MM.1S (cell line): Measurements from ENCODE around the gene UTP18.
A peak's percentile ranks its signal among the peaks of the same experiment; 100 is the strongest.

Source experiments
- DNase-seq: peaks from one replicate; pipeline ENCODE4 v3.0.0-alpha.2; 2015
- H2AFZ ChIP-seq: fragments of 300-600 bp; sonication (generic); 2 replicates; pipeline ENCODE4 v1.6.0; 2016; ENCODE audit warnings: antibody characterized with exemption, low read length
- H3F3A ChIP-seq: fragments of 300-600 bp; sonication (generic); 2 replicates; pipeline ENCODE4 v1.6.1; 2016; ENCODE audit warnings: mild to moderate bottlenecking, antibody characterized with exemption, low read length, moderate library complexity, mixed read lengths; ENCODE audit not compliant: insufficient read depth
- H3K27ac ChIP-seq: fragments of 300-600 bp; sonication (generic); 2 replicates; pipeline ENCODE4 v1.5.1; 2016; ENCODE audit warnings: mild to moderate bottlenecking, low read length
- H3K27me3 ChIP-seq: fragments of 300-600 bp; sonication (generic); replicated peaks from 2 replicates; pipeline ENCODE4 v1.6.0; 2016; ENCODE audit warnings: low read length; ENCODE audit not compliant: insufficient read depth
- H3K36me3 ChIP-seq: fragments of 300-600 bp; sonication (generic); replicated peaks from 2 replicates; pipeline ENCODE4 v1.6.1; 2016; ENCODE audit warnings: mild to moderate bottlenecking, low read length, mixed read lengths; ENCODE audit not compliant: insufficient read depth
- H3K4me1 ChIP-seq: fragments of 300-600 bp; sonication (generic); 2 replicates; pipeline ENCODE4 v1.6.1; 2016; ENCODE audit warnings: low read length, mixed read lengths
- H3K4me2 ChIP-seq: fragments of 300-600 bp; sonication (generic); 2 replicates; pipeline ENCODE4 v1.6.0; 2016; ENCODE audit warnings: low read depth, low read length
- H3K4me3 ChIP-seq: fragments of 300-600 bp; sonication (generic); 2 replicates; pipeline ENCODE4 v1.5.1; 2016; ENCODE audit warnings: low read length, mixed read lengths
- H3K79me2 ChIP-seq: fragments of 300-600 bp; sonication (generic); 2 replicates; pipeline ENCODE4 v1.6.1; 2016; ENCODE audit warnings: mixed run types, low read length, mixed read lengths
- H3K9ac ChIP-seq: fragments of 300-600 bp; sonication (generic); 2 replicates; pipeline ENCODE4 v1.6.1; 2016; ENCODE audit warnings: low read length, mixed read lengths
- H3K9me2 ChIP-seq: fragments of 300-600 bp; sonication (generic); replicated peaks from 2 replicates; pipeline ENCODE4 v1.6.1; 2016; ENCODE audit warnings: mild to moderate bottlenecking, low read length, mixed read lengths; ENCODE audit not compliant: insufficient read depth
- H3K9me3 ChIP-seq: fragments of 300-600 bp; sonication (generic); replicated peaks from 2 replicates; pipeline ENCODE4 v1.6.1; 2016; ENCODE audit warnings: mild to moderate bottlenecking, low read length, mixed read lengths; ENCODE audit not compliant: insufficient read depth
- H4K20me1 ChIP-seq: fragments of 300-600 bp; sonication (generic); 2 replicates; pipeline ENCODE4 v1.6.1; 2016; ENCODE audit warnings: mild to moderate bottlenecking, low read length, moderate library complexity, mixed read lengths; ENCODE audit not compliant: insufficient read depth
- EZH2 ChIP-seq: fragments of 300-600 bp; sonication (generic); optimal IDR thresholded peaks from 2 replicates; pipeline ENCODE3; 2017; ENCODE audit warnings: low read depth, mild to moderate bottlenecking, antibody characterized with exemption, low read length, mixed read lengths
- EZH2phosphoT487 ChIP-seq: fragments of 300-600 bp; sonication (generic); IDR thresholded peaks from 2 replicates; pipeline ENCODE4 v1.6.1; 2018; ENCODE audit warnings: antibody characterized with exemption, low read length
- TF ChIP-seq, protein P1 (sequence below): fragments of 300-600 bp; sonication (generic); IDR thresholded peaks from 2 replicates; pipeline ENCODE4 v1.5.1; 2016; ENCODE audit warnings: antibody characterized with exemption, low read length, mixed read lengths

The UTP18 gene

DNA sequence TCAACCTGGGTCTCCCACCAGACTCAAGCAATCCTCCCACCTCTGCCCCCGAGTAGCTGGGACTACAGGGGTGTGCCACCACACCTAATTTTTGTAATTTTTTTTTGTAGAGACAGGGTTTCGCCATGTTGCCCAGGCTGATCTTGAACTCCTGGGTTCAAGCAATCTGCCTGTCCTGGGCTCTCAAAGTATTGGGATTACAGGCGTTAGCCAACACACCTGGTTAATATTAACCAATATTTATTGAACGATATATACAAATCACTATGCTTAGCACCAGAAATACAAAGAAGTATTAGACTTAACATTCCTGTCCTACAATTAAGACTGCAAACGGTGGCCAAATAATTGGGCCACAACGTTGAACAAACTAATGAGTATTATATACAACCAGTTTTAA is 4.7 kb upstream of the UTP18 start:
- Histone ChIP-seq H3K36me3 (peaks cover 5% of the 10 kb centered on the region; the same call in 1 of the 2 replicates), H3K4me1 (peaks cover 24% of the 10 kb centered on the region), H3K9ac (no peak overlapping the region), H3K27me3 (no peaks in the 10 kb centered on the region), H3K79me2 (peaks cover 80% of the 10 kb centered on the region), H3K4me2 (no peak overlapping the region), H3K27ac (no peak overlapping the region), H4K20me1 (no peaks in the 10 kb centered on the region; the same call in 1 of the 2 replicates), H3K4me3 (no peak overlapping the region), H3F3A (no peaks in the 10 kb centered on the region), H2AFZ (no peak overlapping the region), H3K9me2 (no peaks in the 10 kb centered on the region), H3K9me3 (no peaks in the 10 kb centered on the region)
- TF ChIP-seq EZH2phosphoT487 (no peak), EZH2 (no peak)
- TF ChIP-seq, protein P1, sequence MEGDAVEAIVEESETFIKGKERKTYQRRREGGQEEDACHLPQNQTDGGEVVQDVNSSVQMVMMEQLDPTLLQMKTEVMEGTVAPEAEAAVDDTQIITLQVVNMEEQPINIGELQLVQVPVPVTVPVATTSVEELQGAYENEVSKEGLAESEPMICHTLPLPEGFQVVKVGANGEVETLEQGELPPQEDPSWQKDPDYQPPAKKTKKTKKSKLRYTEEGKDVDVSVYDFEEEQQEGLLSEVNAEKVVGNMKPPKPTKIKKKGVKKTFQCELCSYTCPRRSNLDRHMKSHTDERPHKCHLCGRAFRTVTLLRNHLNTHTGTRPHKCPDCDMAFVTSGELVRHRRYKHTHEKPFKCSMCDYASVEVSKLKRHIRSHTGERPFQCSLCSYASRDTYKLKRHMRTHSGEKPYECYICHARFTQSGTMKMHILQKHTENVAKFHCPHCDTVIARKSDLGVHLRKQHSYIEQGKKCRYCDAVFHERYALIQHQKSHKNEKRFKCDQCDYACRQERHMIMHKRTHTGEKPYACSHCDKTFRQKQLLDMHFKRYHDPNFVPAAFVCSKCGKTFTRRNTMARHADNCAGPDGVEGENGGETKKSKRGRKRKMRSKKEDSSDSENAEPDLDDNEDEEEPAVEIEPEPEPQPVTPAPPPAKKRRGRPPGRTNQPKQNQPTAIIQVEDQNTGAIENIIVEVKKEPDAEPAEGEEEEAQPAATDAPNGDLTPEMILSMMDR, result no peak
- no peak for DNase-seq

DNA sequence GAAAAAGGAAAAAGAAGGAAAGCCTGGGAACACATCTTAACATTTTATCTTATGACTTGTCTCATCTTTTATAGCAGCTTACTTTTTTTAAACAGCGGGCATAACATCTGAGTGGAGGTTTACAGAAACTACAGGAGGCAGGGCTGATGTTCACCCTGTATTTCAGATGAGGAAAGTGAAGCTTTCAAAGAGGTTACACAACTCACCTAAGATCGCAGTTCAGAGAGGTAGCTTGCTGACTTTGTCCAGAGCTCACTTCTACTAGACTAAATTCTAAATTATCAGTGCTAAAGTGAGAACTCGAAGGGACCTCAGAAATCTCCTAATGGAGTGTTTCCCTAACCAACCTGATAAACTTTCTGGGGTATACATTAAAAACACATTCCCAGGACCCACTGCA is 4.2 kb upstream of the UTP18 start:
- no peak overlapping the region for H3K4me2 ChIP-seq
- H4K20me1 ChIP-seq, result peaks cover under 1% of the 10 kb centered on the region; the same call in 1 of the 2 replicates
- H3K79me2 ChIP-seq, result peaks cover 83% of the 10 kb centered on the region
- no peak for DNase-seq
- no peak overlapping the region for H2AFZ ChIP-seq
- TF ChIP-seq, protein P1, result no peak
- TF ChIP-seq EZH2, result no peak
- TF ChIP-seq EZH2phosphoT487, result no peak
- H3K9me3 ChIP-seq, result no peaks in the 10 kb centered on the region
- H3K9ac ChIP-seq, result no peak overlapping the region
- peaks cover 24% of the 10 kb centered on the region for H3K4me1 ChIP-seq
- H3K27me3 ChIP-seq, result no peaks in the 10 kb centered on the region
- no peaks in the 10 kb centered on the region for H3K9me2 ChIP-seq
- no peak overlapping the region for H3K27ac ChIP-seq
- H3K4me3 ChIP-seq, result no peak overlapping the region
- peaks cover under 1% of the 10 kb centered on the region; the same call in 1 of the 2 replicates for H3F3A ChIP-seq
- peaks cover 5% of the 10 kb centered on the region; the same call in 1 of the 2 replicates for H3K36me3 ChIP-seq

DNA sequence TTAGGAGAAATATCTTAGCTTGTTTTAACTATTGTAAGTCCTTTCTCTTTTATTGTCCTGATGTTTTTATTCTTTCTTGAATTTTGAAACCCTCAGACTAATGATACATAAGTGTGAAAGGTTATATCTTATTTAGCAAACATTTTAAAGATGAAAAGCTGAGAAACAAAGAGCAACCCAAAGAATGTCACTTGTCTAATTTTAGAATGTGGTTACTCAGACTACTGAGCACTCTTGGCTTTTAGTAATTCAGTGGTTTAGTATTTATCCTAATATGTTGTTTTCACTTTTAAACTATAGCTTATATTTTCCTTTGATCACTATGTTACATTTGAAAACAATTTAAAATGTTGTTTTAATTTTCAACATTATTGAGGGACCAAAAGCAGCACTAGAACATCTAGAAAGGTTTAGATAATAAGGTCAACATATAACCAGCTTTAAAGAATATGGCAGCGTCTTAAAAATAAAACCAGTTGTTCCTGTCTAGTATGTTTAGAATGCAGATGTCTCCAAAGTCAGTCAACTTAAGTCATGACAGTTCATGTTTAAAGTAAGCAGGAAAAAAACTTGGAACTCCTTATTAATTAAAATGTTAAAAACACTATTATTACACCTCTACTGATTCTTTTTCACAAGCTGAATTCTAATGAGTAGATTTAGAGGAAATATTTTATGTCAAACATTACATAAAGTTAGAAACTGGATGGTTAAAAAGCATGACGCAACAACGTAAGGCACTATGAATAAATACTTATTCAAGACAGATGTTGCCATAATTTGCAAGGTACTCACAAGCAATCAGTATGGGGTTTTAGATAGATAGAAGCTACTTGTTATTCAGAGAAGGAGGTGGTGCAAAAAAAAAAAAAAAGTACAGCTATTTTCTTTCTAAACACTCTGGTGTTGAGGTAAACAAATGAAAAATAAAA is 2.9 kb upstream of the UTP18 start:
- no peak overlapping the region for H3K27ac ChIP-seq
- H3K9ac ChIP-seq, result no peak overlapping the region
- no peaks in the 10 kb centered on the region; the same call in 1 of the 2 replicates for H3K36me3 ChIP-seq
- no peak overlapping the region for H2AFZ ChIP-seq
- peak overlapping the region; percentile 15 for H3K4me2 ChIP-seq
- H4K20me1 ChIP-seq, result peaks cover 8% of the 10 kb centered on the region; the same call in 1 of the 2 replicates
- no peaks in the 10 kb centered on the region for H3K9me3 ChIP-seq
- no peaks in the 10 kb centered on the region for H3K9me2 ChIP-seq
- H3K4me3 ChIP-seq, result no peak overlapping the region
- peaks cover 4% of the 10 kb centered on the region; the same call in 1 of the 2 replicates for H3F3A ChIP-seq
- DNase-seq, result no peak
- peaks cover 32% of the 10 kb centered on the region for H3K4me1 ChIP-seq
- no peak for TF ChIP-seq EZH2
- TF ChIP-seq, protein P1, result no peak
- no peak for TF ChIP-seq EZH2phosphoT487
- no peaks in the 10 kb centered on the region for H3K27me3 ChIP-seq
- peaks cover 90% of the 10 kb centered on the region for H3K79me2 ChIP-seq
